GM12878 (cell line): ENCODE measurements around the gene STK40. TPM values are rescaled to one million over a fixed set of nuclear protein-coding genes. Genes with fewer than 3 reads are reported as not detected.

ENCODE experiments used
- ATAC-seq: fragments of 200-7000 bp; cut with Tn5 transposase; 3 replicates; pipeline ENCODE4 v1.9.1; 2020; ENCODE audit warnings: mild to moderate bottlenecking, moderate library complexity
- BruUV-seq: library from RNA; stranded (reverse); fragments of 400-500 nt; replicated peaks from 2 replicates; lab custom pipeline; 2021; lab: Mats Ljungman, UMichigan
- CTCF ChIA-PET: fragments of 300-600 bp; sonication (Branson Sonifier 250); formaldehyde crosslinking; extraction: SDS; loops from one replicate; lab custom pipeline; 2021; ENCODE audit warnings: inconsistent platforms; lab: Yijun Ruan, JAX
- POLR2A ChIA-PET: fragments of 350-600 bp; formaldehyde crosslinking; extraction: SDS; loops from one replicate; lab custom pipeline; 2021; ENCODE audit warnings: inconsistent platforms; lab: Charles Lee
- RAD21 ChIA-PET: fragments of 300-600 bp; sonication (Branson Sonifier 250); formaldehyde crosslinking; loops from one replicate; lab custom pipeline; 2023; ENCODE audit warnings: antibody characterized with exemption; ENCODE audit not compliant: unreplicated experiment; lab: Charles Lee
- SMC1A ChIA-PET: fragments of 300-600 bp; sonication (Branson Sonifier 250); formaldehyde crosslinking; loops from one replicate; lab custom pipeline; 2023; ENCODE audit not compliant: unreplicated experiment, uncharacterized antibody; lab: Charles Lee
- DNase-seq: peaks from one replicate; pipeline ENCODE4 v3.0.0-alpha.2; 2011; ENCODE audit warnings: low read depth, low spot score
- FAIRE-seq: peaks from 3 replicates; lab custom pipeline; 2011; peaks lifted over from hg19 to GRCh38; lab: Jason Lieb, UNC
- H2AFZ ChIP-seq: 2 replicates; pipeline ENCODE4 v1.6.0; 2011; ENCODE audit warnings: low read depth, low read length, control low read depth; ENCODE audit not compliant: control insufficient read depth
- H3K27ac ChIP-seq: 2 replicates; pipeline ENCODE4 v1.5.1; 2011; ENCODE audit warnings: control low read depth; ENCODE audit not compliant: control insufficient read depth, insufficient read depth
- H3K27me3 ChIP-seq, 2 experiments: replicated peaks in 1 of 2; 2 replicates each; pipeline versions ENCODE4 v1.6.0 to v1.6.1; 2011; ENCODE audit warnings: low read length in 1 of 2; ENCODE audit not compliant: control insufficient read depth in 2 of 2, insufficient read depth in 2 of 2
- H3K36me3 ChIP-seq, 2 experiments: 2 replicates each; pipeline ENCODE4 v1.5.1; 2011; ENCODE audit warnings: low read length in 1 of 2; ENCODE audit not compliant: control insufficient read depth in 2 of 2, insufficient read depth in 2 of 2
- H3K4me1 ChIP-seq: 2 replicates; pipeline ENCODE4 v1.6.1; 2011; ENCODE audit warnings: mild to moderate bottlenecking, low read length, moderate library complexity, mixed read lengths; ENCODE audit not compliant: control insufficient read depth, insufficient read depth
- H3K4me2 ChIP-seq: 2 replicates; pipeline ENCODE4 v1.6.0; 2011; ENCODE audit warnings: control low read depth; ENCODE audit not compliant: control insufficient read depth, insufficient read depth
- H3K4me3 ChIP-seq: fragments of 200-600 bp; sonication (generic); 2 replicates; pipeline ENCODE4 v1.5.1; 2016
- H3K79me2 ChIP-seq: 2 replicates; pipeline ENCODE4 v1.6.0; 2011; ENCODE audit warnings: low read length; ENCODE audit not compliant: control insufficient read depth, insufficient read depth
- H3K9ac ChIP-seq: 2 replicates; pipeline ENCODE4 v1.8.0; 2011; ENCODE audit warnings: low read length, control low read depth, mixed read lengths; ENCODE audit not compliant: control insufficient read depth, insufficient read depth
- H3K9me3 ChIP-seq: replicated peaks from 3 replicates; pipeline ENCODE4 v1.5.1; 2011; ENCODE audit warnings: mild to moderate bottlenecking, low read length; ENCODE audit not compliant: control insufficient read depth, insufficient read depth
- H4K20me1 ChIP-seq: 2 replicates; pipeline ENCODE4 v1.6.0; 2011; ENCODE audit not compliant: control insufficient read depth, insufficient read depth
- CTCF ChIP-seq, 3 experiments: IDR thresholded peaks in 2 of 3; conservative IDR thresholded peaks in 1 of 3; 2 replicates each; pipeline ENCODE4 v1.5.1; 2011; ENCODE audit warnings: low read depth in 3 of 3, low read length in 3 of 3, mild to moderate bottlenecking in 3 of 3, control low read depth in 2 of 3, moderate library complexity in 2 of 3, inconsistent platforms in 1 of 3, mixed read lengths in 1 of 3; ENCODE audit not compliant: control insufficient read depth in 2 of 3, insufficient read depth in 1 of 3; ENCODE audit errors: extremely low read depth in 1 of 3
- POLR2A ChIP-seq: IDR thresholded peaks from 2 replicates; pipeline ENCODE4 v1.6.1; 2011; ENCODE audit warnings: low read depth, mild to moderate bottlenecking, low read length
- SIN3A ChIP-seq: IDR thresholded peaks from 2 replicates; pipeline ENCODE4 v1.6.1; 2012; ENCODE audit warnings: low read depth, low read length, improper control_type of control experiment
- YY1 ChIP-seq: IDR thresholded peaks from 2 replicates; pipeline ENCODE4 v1.6.1; 2011; ENCODE audit warnings: low read depth, mild to moderate bottlenecking, low read length
- WGBS: methylation state at CpG from one replicate; pipeline ENCODE4 v1.1.6; 2016; ENCODE audit warnings: low lambda C conversion rate; ENCODE audit not compliant: insufficient replicate concordance, insufficient coverage; ENCODE audit errors: missing lambda C conversion rate; 5-methylcytosine and 5-hydroxymethylcytosine counted together
- in situ Hi-C: fragments of 300-500 bp; cut with MboI; formaldehyde crosslinking; loops from 9 replicates; pipeline ENCODE4 v1.14.3; 2018; ENCODE audit warnings: mixed read lengths
- intact Hi-C: fragments of 100-400 bp; cut with micrococcal nuclease; formaldehyde crosslinking; loops from one replicate; pipeline ENCODE4 v1.14.2; 2022; ENCODE audit not compliant: unreplicated experiment
- polyA plus RNA-seq, 11 experiments: library from polyadenylated mRNA; depleted of rRNA in 4 of 11; unstranded in 6 of 11; stranded (reverse) in 5 of 11; fragments of >200 nt; fragmentation: Nextera tagmentation in 4 of 11; fragmentation: Illumina TruSeq in 1 of 11; extraction: Ambion mirVana in 4 of 11; extraction: Trizol in 1 of 11; gene quantifications; 1 replicate in 1 of 11; 2 replicates in 10 of 11; pipeline versions ENCODE4 v1.2.1 to v1.2.3, GENCODE V29; 2011 to 2016; ENCODE audit warnings: inconsistent platforms in 2 of 11, missing spikeins in 2 of 11, low read depth in 1 of 11
- total RNA-seq, 4 experiments: library from RNA; depleted of rRNA in 3 of 4; stranded (reverse); fragments of >200 nt in 3 of 4; fragmentation: Illumina TruSeq in 1 of 4; extraction: Trizol in 1 of 4; gene quantifications; 2 replicates each; pipeline versions ENCODE4 v1.2.1 to v1.2.3, GENCODE V29; 2013 to 2021
- TF ChIP-seq, protein P1 (sequence below): IDR thresholded peaks from 2 replicates; pipeline ENCODE4 v1.6.1; 2011; ENCODE audit warnings: borderline replicate concordance, low read depth, mild to moderate bottlenecking, moderate library complexity, mixed read lengths, low read length; ENCODE audit not compliant: insufficient read depth; ENCODE audit errors: extremely low read length

The STK40 gene
- total and polyA plus RNA-seq, 10 of the 15 experiments (the other 5 are each of a cell fraction or from before 2014, with no cell fraction given): 0.27 to 51.0 (median 29.5) TPM

GRCh38 chr1:36342426-36343185 lies 43.1 kb downstream of the STK40 start (continued):
- TF ChIP-seq, protein P1, sequence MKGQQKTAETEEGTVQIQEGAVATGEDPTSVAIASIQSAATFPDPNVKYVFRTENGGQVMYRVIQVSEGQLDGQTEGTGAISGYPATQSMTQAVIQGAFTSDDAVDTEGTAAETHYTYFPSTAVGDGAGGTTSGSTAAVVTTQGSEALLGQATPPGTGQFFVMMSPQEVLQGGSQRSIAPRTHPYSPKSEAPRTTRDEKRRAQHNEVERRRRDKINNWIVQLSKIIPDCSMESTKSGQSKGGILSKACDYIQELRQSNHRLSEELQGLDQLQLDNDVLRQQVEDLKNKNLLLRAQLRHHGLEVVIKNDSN: no peak
- TF ChIP-seq CTCF (IDR thresholded peaks at IDR 0.05 in 2 of 3, conservative IDR thresholded peaks at IDR 0.05 in 1 of 3; ENCODE audit: control insufficient read depth in 2 of 3, extremely low read depth in 1 of 3, insufficient read depth in 1 of 3, low read depth in 3 of 3, low read length in 3 of 3) (peak; percentile 68 to 90 (median 87)), YY1 (peak; percentile 31; the same call in 1 of the 2 replicates)

GRCh38 chr1:36341626-36342320 lies 44.0 kb downstream of the STK40 start:
- no peak for TF ChIP-seq SIN3A
- 0 out of 2 replicates have a peak, but pooled peaks have one; percentile 24 for TF ChIP-seq POLR2A
- no peaks in the 10 kb centered on the region for H3K79me2 ChIP-seq
- H3K9me3 ChIP-seq: no peaks in the 10 kb centered on the region
- no peak overlapping the region for H2AFZ ChIP-seq
- no peak for DNase-seq
- in situ Hi-C loops: no loop called here
- H3K4me3 ChIP-seq: no peak overlapping the region
- H3K36me3 ChIP-seq: peaks cover 4 to 10% of the 10 kb centered on the region in 2 experiments; a peak in 3 of 4 replicates
- no peak overlapping the region for H3K4me2 ChIP-seq
- no peak overlapping the region for H3K9ac ChIP-seq
- intact Hi-C loops: loop anchor here (1.0 kb wide), 2 partner anchors 28 to 79 kb away; no protein-coding TSS in a partner anchor
- RAD21 ChIA-PET: interaction anchor here (0.7 to 2.3 kb wide), 14 partner anchors 11 to 135 kb away, joined by 3 to 37 read pairs (median 4); partner anchors contain the start of gene OSCP1
- POLR2A ChIA-PET: no interaction called here
- no peaks in the 10 kb centered on the region for H4K20me1 ChIP-seq
- FAIRE-seq: no peak
- SMC1A ChIA-PET: interaction anchor here (0.6 to 2.8 kb wide), 9 partner anchors 10 to 130 kb away, joined by 3 to 36 read pairs (median 7); no protein-coding TSS in a partner anchor
- no peaks in the 10 kb centered on the region for H3K27me3 ChIP-seq
- BruUV-seq: no TSS peak
- no peaks in the 10 kb centered on the region for H3K4me1 ChIP-seq
- CTCF ChIA-PET: interaction anchor here (0.7 to 13.5 kb wide), 21 partner anchors 9 to 192 kb away, joined by 3 to 157 read pairs (median 5); partner anchors contain the start of genes EVA1B, LSM10, SH3D21 and TRAPPC3
- WGBS: 89% methylated on average over 33 of the region's 34 CpGs
- ATAC-seq: no peak
- H3K27ac ChIP-seq: no peak overlapping the region
